ENCODE data around the gene SLC16A1.
"Not testable (repeated sequence)": the region's sequence is repeated elsewhere in the genome, so short reads cannot be mapped to it uniquely, and the experiment has no call there.

The SLC16A1 gene

DNA sequence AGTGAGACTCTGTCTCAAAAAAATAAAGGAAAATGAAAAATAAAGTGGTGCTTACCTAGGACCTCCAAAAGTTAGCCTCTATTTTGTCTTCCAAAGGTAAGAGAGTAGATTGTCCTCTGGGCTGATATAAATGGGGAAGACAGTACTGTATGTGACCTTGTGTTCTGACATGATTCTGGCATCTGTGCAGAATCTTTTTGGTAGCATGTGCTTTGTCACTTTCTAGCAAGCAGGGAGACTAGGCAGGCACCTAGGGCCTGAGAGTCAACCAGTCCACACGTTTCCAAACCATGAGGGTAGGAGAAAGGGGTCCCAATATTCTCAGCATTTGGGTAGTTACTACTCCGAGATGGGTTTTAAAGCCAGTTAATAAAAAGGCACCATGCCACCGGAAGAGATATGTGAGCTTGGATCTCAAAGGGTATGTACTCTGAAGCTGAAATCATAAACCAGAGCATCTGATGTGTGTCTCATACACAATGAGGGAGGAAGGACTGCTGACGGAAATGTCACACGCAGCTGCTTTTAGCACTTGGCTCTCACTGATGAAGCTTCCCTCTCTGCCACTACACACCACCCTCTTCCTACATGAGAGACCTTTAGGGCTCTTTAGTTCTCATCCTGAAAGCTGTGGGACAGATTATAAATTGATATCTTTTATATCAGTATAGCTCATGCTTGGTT lies 27.0 kb upstream of the SLC16A1 start:
- no peak for TF ChIP-seq CTCF (IDR thresholded peaks at IDR 0.05; ENCODE audit: low read depth, low read length)
- no peak overlapping the region for H3K4me3 ChIP-seq (ENCODE audit: low read depth, low read length)
- in situ Hi-C loops (cut with HindIII; ENCODE audit: low sequenced_read_pairs): no loop called here
- no peak for DNase-seq (ENCODE audit: low read depth, low spot score)

DNA sequence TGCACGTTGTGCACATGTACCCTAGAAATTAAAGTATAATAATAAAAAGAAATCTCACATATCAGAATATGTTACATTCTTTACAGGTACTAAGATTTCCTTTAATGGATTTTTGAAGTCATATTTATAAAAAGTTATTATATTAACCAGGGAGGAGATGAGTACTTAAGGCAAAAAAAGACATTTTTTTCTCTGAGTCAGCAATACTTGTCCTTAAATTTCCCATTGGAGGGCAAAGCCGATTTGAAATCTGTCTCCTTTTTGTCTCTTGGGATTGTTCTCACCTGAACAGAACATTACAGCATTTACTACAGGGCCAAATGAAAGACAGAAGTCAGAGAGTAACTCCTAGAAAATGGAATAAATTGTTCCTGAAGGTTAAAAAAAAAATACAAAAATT lies 26.3 kb upstream of the SLC16A1 start:
- in situ Hi-C loops (cut with HindIII; ENCODE audit: low sequenced_read_pairs): no loop called here
- no peak for TF ChIP-seq CTCF (IDR thresholded peaks at IDR 0.05; ENCODE audit: low read depth, low read length)
- H3K4me3 ChIP-seq (ENCODE audit: low read depth, low read length): no peak overlapping the region
- no peak for DNase-seq (ENCODE audit: low read depth, low spot score)

GRCh38 chr1:112981834-112982233 lies 25.8 kb upstream of the SLC16A1 start:
- in situ Hi-C loops (cut with HindIII; ENCODE audit: low sequenced_read_pairs); DNase-seq (ENCODE audit: low read depth, low spot score); H3K4me3 ChIP-seq (ENCODE audit: low read depth, low read length): not testable (repeated sequence)

- DNase-seq (ENCODE audit: low read depth, low spot score): no peak
- H3K4me3 ChIP-seq (ENCODE audit: low read depth, low read length): no peak overlapping the region
- no peak for TF ChIP-seq CTCF (IDR thresholded peaks at IDR 0.05; ENCODE audit: low read depth, low read length)
- in situ Hi-C loops (cut with HindIII; ENCODE audit: low sequenced_read_pairs): no loop called here
Observed at GRCh38 chr1:112981426-112981825, 25.4 kb upstream of the SLC16A1 start.

GRCh38 chr1:112975336-112975735 lies 19.3 kb upstream of the SLC16A1 start:
- no peak overlapping the region for H3K4me3 ChIP-seq (ENCODE audit: low read depth, low read length)
- TF ChIP-seq CTCF (IDR thresholded peaks at IDR 0.05; ENCODE audit: low read depth, low read length): no peak
- in situ Hi-C loops (cut with HindIII; ENCODE audit: low sequenced_read_pairs): no loop called here
- DNase-seq (ENCODE audit: low read depth, low spot score): no peak

DNA sequence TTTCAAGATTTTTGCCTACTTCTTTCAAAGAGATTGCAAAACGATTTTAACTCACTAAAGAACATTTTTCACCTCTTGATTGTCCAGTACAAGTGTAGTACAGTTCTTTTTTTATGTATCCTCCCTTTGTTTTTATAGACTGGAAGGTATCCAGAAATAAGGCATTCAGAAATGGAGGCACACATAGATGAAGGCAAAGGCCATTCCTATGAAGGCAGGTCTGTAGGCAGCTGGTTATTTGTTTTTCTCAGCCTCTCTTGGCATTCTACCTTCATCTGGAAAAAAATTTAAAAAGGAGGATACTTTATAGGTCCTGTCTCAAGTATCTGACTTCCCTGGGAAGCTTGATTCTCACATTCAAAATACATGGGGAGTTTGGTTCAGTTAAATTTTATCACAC lies 18.6 kb upstream of the SLC16A1 start:
- no peak for TF ChIP-seq CTCF (IDR thresholded peaks at IDR 0.05; ENCODE audit: low read depth, low read length)
- no peak overlapping the region for H3K4me3 ChIP-seq (ENCODE audit: low read depth, low read length)
- no peak for DNase-seq (ENCODE audit: low read depth, low spot score)
- in situ Hi-C loops (cut with HindIII; ENCODE audit: low sequenced_read_pairs): no loop called here

GRCh38 chr1:112973788-112974187 lies 17.8 kb upstream of the SLC16A1 start:
- TF ChIP-seq CTCF (IDR thresholded peaks at IDR 0.05; ENCODE audit: low read depth, low read length): no peak
- in situ Hi-C loops (cut with HindIII; ENCODE audit: low sequenced_read_pairs): no loop called here
- H3K4me3 ChIP-seq (ENCODE audit: low read depth, low read length): no peak overlapping the region
- no peak for DNase-seq (ENCODE audit: low read depth, low spot score)

All from astrocyte of the spinal cord (primary cell).